H1 (cell line): ENCODE measurements around the gene HHIPL2. TPM values are rescaled to one million over a fixed set of nuclear protein-coding genes. Genes with fewer than 3 reads are reported as not detected.

Experiments
- CTCF ChIA-PET: fragments of 300-600 bp; sonication (Branson Sonifier 250); formaldehyde crosslinking; loops from one replicate; lab custom pipeline; 2021; ENCODE audit not compliant: partially characterized antibody; lab: Charles Lee
- POLR2A ChIA-PET: fragments of 300-600 bp; sonication (Branson Sonifier 250); formaldehyde crosslinking; loops from one replicate; lab custom pipeline; 2021; ENCODE audit warnings: inconsistent platforms; ENCODE audit not compliant: partially characterized antibody; lab: Charles Lee
- DNase-seq, 2 experiments: peaks; one replicate each; pipeline versions ENCODE4 v3.0.0 to v3.0.0-alpha.2; 2010 to 2022; ENCODE audit warnings: low spot score in 2 of 2, low read depth in 1 of 2, mixed read lengths in 1 of 2
- FAIRE-seq: peaks from 2 replicates; lab custom pipeline; 2011; peaks lifted over from hg19 to GRCh38; lab: Jason Lieb, UNC
- H2AFZ ChIP-seq: 2 replicates; pipeline ENCODE4 v1.8.1; 2012; ENCODE audit warnings: low read length, inconsistent platforms
- H2AK5ac ChIP-seq: 2 replicates; pipeline ENCODE4 v1.6.1; 2013; ENCODE audit warnings: low read depth, low read length
- H2BK120ac ChIP-seq: replicated peaks from 2 replicates; pipeline ENCODE3; 2013; ENCODE audit warnings: low read depth, low read length, inconsistent platforms
- H2BK12ac ChIP-seq: 2 replicates; pipeline ENCODE4 v1.6.1; 2013; ENCODE audit warnings: low read depth, low read length
- H2BK15ac ChIP-seq: 2 replicates; pipeline ENCODE4 v1.6.1; 2013; ENCODE audit warnings: low read length
- H2BK20ac ChIP-seq: 2 replicates; pipeline ENCODE4 v1.6.1; 2013; ENCODE audit warnings: low read length
- H2BK5ac ChIP-seq: 2 replicates; pipeline ENCODE4 v1.6.1; 2013; ENCODE audit warnings: low read depth, low read length
- H3K14ac ChIP-seq: 2 replicates; pipeline ENCODE4 v1.6.1; 2013; ENCODE audit warnings: inconsistent platforms; ENCODE audit not compliant: insufficient read length
- H3K18ac ChIP-seq: 2 replicates; pipeline ENCODE4 v1.6.1; 2013; ENCODE audit warnings: low read length; ENCODE audit errors: extremely low read depth
- H3K23ac ChIP-seq: 2 replicates; pipeline ENCODE4 v1.6.1; 2013; ENCODE audit warnings: inconsistent platforms; ENCODE audit not compliant: insufficient read length
- H3K23me2 ChIP-seq: 2 replicates; pipeline ENCODE4 v1.6.1; 2013; ENCODE audit warnings: low read depth, low read length
- H3K27ac ChIP-seq: 2 replicates; pipeline ENCODE4 v1.6.1; 2011; ENCODE audit warnings: low read depth, low read length, inconsistent platforms
- H3K27me3 ChIP-seq, 4 experiments: replicated peaks in 1 of 4; 1 replicate in 1 of 4; 2 replicates in 3 of 4; pipeline versions ENCODE4 v1.6.1 to v1.8.1; 2011 to 2013; ENCODE audit warnings: low read length in 3 of 4, mild to moderate bottlenecking in 3 of 4, inconsistent platforms in 2 of 4, mixed read lengths in 2 of 4, moderate library complexity in 1 of 4; ENCODE audit not compliant: control insufficient read depth in 3 of 4, insufficient read depth in 3 of 4; ENCODE audit errors: extremely low read depth in 1 of 4
- H3K36me3 ChIP-seq, 4 experiments: 2 replicates each; pipeline versions ENCODE4 v1.6.1 to v1.8.1; 2011 to 2013; ENCODE audit warnings: mild to moderate bottlenecking in 4 of 4, low read length in 3 of 4, moderate library complexity in 2 of 4, control low read depth in 1 of 4, inconsistent platforms in 1 of 4; ENCODE audit not compliant: insufficient read depth in 4 of 4, control insufficient read depth in 2 of 4
- H3K4ac ChIP-seq: replicated peaks from 2 replicates; pipeline ENCODE3; 2013; ENCODE audit warnings: low read length, low read depth, mixed read lengths, inconsistent platforms; ENCODE audit not compliant: insufficient read length
- H3K4me1 ChIP-seq, 4 experiments: replicated peaks in 1 of 4; 1 replicate in 1 of 4; 2 replicates in 3 of 4; pipeline versions ENCODE4 v1.6.1 to v1.8.1; 2011 to 2013; ENCODE audit warnings: low read length in 3 of 4, inconsistent platforms in 2 of 4, mixed read lengths in 1 of 4; ENCODE audit not compliant: insufficient read depth in 4 of 4, control insufficient read depth in 3 of 4
- H3K4me2 ChIP-seq, 2 experiments: 2 replicates each; pipeline versions ENCODE4 v1.6.1 to v1.8.1; 2011 to 2013; ENCODE audit warnings: low read depth in 2 of 2, low read length in 2 of 2, control low read depth in 1 of 2, inconsistent platforms in 1 of 2, mild to moderate bottlenecking in 1 of 2; ENCODE audit not compliant: insufficient read depth in 1 of 2
- H3K4me3 ChIP-seq, 4 experiments: fragments of 200-600, 300-600 bp in 1 of 4; sonication (generic), shearing (Covaris generic), sonication (Bioruptor Twin) in 1 of 4; 2 replicates each; pipeline versions ENCODE4 v1.5.1 to v1.8.1; 2011 to 2016; ENCODE audit warnings: low read length in 4 of 4, low read depth in 3 of 4, control low read depth in 2 of 4, inconsistent platforms in 2 of 4, mild to moderate bottlenecking in 2 of 4, mixed read lengths in 1 of 4, moderate library complexity in 1 of 4; ENCODE audit not compliant: insufficient read depth in 2 of 4; ENCODE audit errors: extremely low read depth in 1 of 4
- H3K56ac ChIP-seq: replicated peaks from 2 replicates; pipeline ENCODE3; 2013; ENCODE audit warnings: low read depth, mild to moderate bottlenecking, mixed read lengths, low read length, inconsistent platforms; ENCODE audit not compliant: insufficient read length
- H3K79me1 ChIP-seq: 2 replicates; pipeline ENCODE4 v1.6.1; 2013; ENCODE audit warnings: low read depth, low read length, control low read depth
- H3K79me2 ChIP-seq, 2 experiments: 2 replicates each; pipeline versions ENCODE4 v1.6.1 to v1.8.1; 2012 to 2013; ENCODE audit warnings: low read length in 2 of 2, mild to moderate bottlenecking in 2 of 2, inconsistent platforms in 1 of 2; ENCODE audit not compliant: insufficient read depth in 2 of 2, control insufficient read depth in 1 of 2
- H3K9ac ChIP-seq, 4 experiments: replicated peaks in 1 of 4; 1 replicate in 1 of 4; 2 replicates in 3 of 4; pipeline versions ENCODE4 v1.6.1 to v1.8.1; 2011 to 2013; ENCODE audit warnings: low read depth in 3 of 4, low read length in 3 of 4, control low read depth in 2 of 4, mild to moderate bottlenecking in 2 of 4, moderate library complexity in 2 of 4, inconsistent platforms in 1 of 4; ENCODE audit errors: extremely low read depth in 1 of 4
- H3K9me3 ChIP-seq, 2 experiments: 2 replicates each; pipeline versions ENCODE4 v1.6.1 to v1.8.1; 2012 to 2013; ENCODE audit warnings: mild to moderate bottlenecking in 2 of 2, moderate library complexity in 2 of 2, control low read depth in 1 of 2, inconsistent platforms in 1 of 2, low read depth in 1 of 2, low read length in 1 of 2, mixed read lengths in 1 of 2; ENCODE audit not compliant: insufficient read depth in 2 of 2
- H4K20me1 ChIP-seq, 2 experiments: replicated peaks in 1 of 2; 2 replicates each; pipeline versions ENCODE3 to v1.8.1; 2011 to 2013; ENCODE audit warnings: inconsistent platforms in 2 of 2, low read length in 2 of 2, mild to moderate bottlenecking in 1 of 2; ENCODE audit not compliant: insufficient read depth in 2 of 2, control insufficient read depth in 1 of 2
- H4K5ac ChIP-seq: 2 replicates; pipeline ENCODE4 v1.6.1; 2013; ENCODE audit warnings: low read length, low read depth, mixed read lengths, inconsistent platforms; ENCODE audit not compliant: insufficient read length
- H4K8ac ChIP-seq: 2 replicates; pipeline ENCODE4 v1.8.0; 2013; ENCODE audit warnings: mild to moderate bottlenecking, moderate library complexity, low read length, inconsistent platforms; ENCODE audit not compliant: insufficient read depth; ENCODE audit errors: extremely low read depth
- H4K91ac ChIP-seq: replicated peaks from 2 replicates; pipeline ENCODE3; 2013; ENCODE audit warnings: low read length, mixed read lengths, inconsistent platforms; ENCODE audit not compliant: insufficient read length
- CEBPB ChIP-seq: IDR thresholded peaks from 2 replicates; pipeline ENCODE4 v1.6.1; 2012; ENCODE audit warnings: low read depth, low read length
- RNF2 ChIP-seq: fragments of 200-900, 300-1000 bp; sonication (generic); IDR thresholded peaks from 2 replicates; pipeline ENCODE4 v1.7.1; 2016; ENCODE audit warnings: borderline replicate concordance, low read depth, mild to moderate bottlenecking, antibody characterized with exemption, low read length; ENCODE audit not compliant: poor library complexity, severe bottlenecking; ENCODE audit errors: missing control alignments
- TEAD4 ChIP-seq: IDR thresholded peaks from 2 replicates; pipeline ENCODE4 v1.6.1; 2012; ENCODE audit warnings: low read depth, low read length, inconsistent platforms, mixed read lengths
- WGBS, 2 experiments: shearing (Covaris generic) in 1 of 2; methylation state at CpG; one replicate each; pipeline versions ENCODE4 v1.1.6 to v1.1.7; 2013 to 2015; ENCODE audit warnings: low lambda C conversion rate in 2 of 2, mixed read lengths in 2 of 2, inconsistent platforms in 1 of 2, low coverage in 1 of 2, missing lambda C conversion rate in 1 of 2; ENCODE audit not compliant: insufficient replicate concordance in 2 of 2, insufficient coverage in 1 of 2, insufficient read length in 1 of 2; ENCODE audit errors: extremely low coverage in 1 of 2, missing lambda C conversion rate in 1 of 2; 5-methylcytosine and 5-hydroxymethylcytosine counted together
- polyA plus RNA-seq, 7 experiments: library from polyadenylated mRNA; depleted of rRNA in 3 of 7; stranded (reverse) in 5 of 7; unstranded in 2 of 7; fragments of >200 nt in 5 of 7; fragments of 200-250 nt in 2 of 7; gene quantifications; 1 replicate in 5 of 7; 2 replicates in 1 of 7; 4 replicates in 1 of 7; pipeline versions ENCODE4 v1.2.1 to v1.2.3, GENCODE V29; 2011 to 2013; ENCODE audit warnings: missing spikeins in 2 of 7, mixed read lengths in 2 of 7
- total RNA-seq: library from RNA; stranded (reverse); fragmentation: NEBNext Ultra II Directional; extraction: Animal tissue kit (Norgen Biotek cat#: 25700); gene quantifications from 2 replicates; pipeline ENCODE4 v1.2.1, GENCODE V29; 2021

The HHIPL2 gene
- total and polyA plus RNA-seq, 2 of the 8 experiments (the other 6 are each of a cell fraction or from before 2014, with no cell fraction given): 0.08 TPM; not detected in 1

DNA sequence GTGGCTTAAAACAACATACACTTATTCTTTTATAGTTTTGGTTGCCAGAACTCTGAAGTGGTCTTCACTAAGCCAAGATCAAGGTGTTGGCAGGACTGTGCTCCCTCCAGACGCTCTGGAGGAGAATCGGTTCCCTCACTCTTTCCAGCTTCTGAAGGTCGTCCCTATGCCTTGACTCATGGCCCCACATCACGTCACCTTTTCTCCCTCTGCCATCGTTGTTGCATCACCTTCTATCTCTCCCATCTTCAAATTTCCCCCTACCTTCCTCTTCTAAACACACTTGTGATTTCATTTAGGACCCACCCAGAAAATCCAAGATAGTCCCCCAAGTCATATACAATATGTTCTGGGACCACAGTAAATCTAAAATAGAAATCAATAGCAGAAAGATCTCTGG is 12.4 kb downstream of the HHIPL2 start:
- Histone ChIP-seq H3K9me3 (no peaks in the 10 kb centered on the region), H2BK12ac (no peak overlapping the region), H4K8ac (no peak overlapping the region), H2AK5ac (no peak overlapping the region), H3K18ac (no peak overlapping the region), H2BK5ac (no peak overlapping the region), H3K4me3 (no peak overlapping the region), H4K20me1 (no peaks in the 10 kb centered on the region)
- no peak for DNase-seq
- no peak for TF ChIP-seq CEBPB
- TF ChIP-seq RNF2: no peak
- no peak for TF ChIP-seq TEAD4
- TF ChIP-seq, all 59 proteins: peak for 0
- Histone ChIP-seq H3K27ac (no peak overlapping the region), H2BK20ac (no peak overlapping the region), H3K79me1 (no peaks in the 10 kb centered on the region), H3K79me2 (no peaks in the 10 kb centered on the region), H3K23me2 (no peaks in the 10 kb centered on the region), H3K4ac (no peak overlapping the region), H3K14ac (no peak overlapping the region), H3K27me3 (no peaks in the 10 kb centered on the region), H2BK120ac (no peak overlapping the region), H3K4me1 (no peaks in the 10 kb centered on the region), H3K9ac (no peak overlapping the region), H3K36me3 (no peaks in the 10 kb centered on the region), H4K5ac (no peak overlapping the region), H2BK15ac (no peak overlapping the region), H4K91ac (no peak overlapping the region), H3K56ac (no peak overlapping the region), H3K23ac (no peak overlapping the region), H2AFZ (no peak overlapping the region; the same call in 1 of the 2 replicates), H3K4me2 (no peak overlapping the region)
- no peak for FAIRE-seq
- ChIA-PET POLR2A (no interaction called here), CTCF (no interaction called here)
- WGBS, 2 experiments: 88 to 100% methylated on average over 2 to 5 of the region's 5 CpGs
